Bronchial epithelial cell (primary cell): ENCODE data around the gene TAF11L8. TPM values are rescaled to one million over a fixed set of nuclear protein-coding genes. Genes with fewer than 3 reads are reported as not detected.
"Not testable (repeated sequence)": the region's sequence is repeated elsewhere in the genome, so short reads cannot be mapped to it uniquely, and the experiment has no call there.

Experiments used
- DNase-seq: peaks from one replicate; pipeline ENCODE4 v3.0.0-alpha.2; 2010; ENCODE audit warnings: low read depth
- FAIRE-seq: peaks from 2 replicates; lab custom pipeline; 2011; peaks lifted over from hg19 to GRCh38; lab: Jason Lieb, UNC
- H3K27me3 ChIP-seq: 2 replicates; pipeline ENCODE4 v1.5.1; 2011; ENCODE audit warnings: low read length; ENCODE audit not compliant: control insufficient read depth, insufficient read depth
- H3K36me3 ChIP-seq: 2 replicates; pipeline ENCODE4 v1.5.1; 2011; ENCODE audit warnings: low read length; ENCODE audit not compliant: control insufficient read depth, insufficient read depth
- H3K4me3 ChIP-seq: 2 replicates; pipeline ENCODE4 v1.5.1; 2011; ENCODE audit warnings: mild to moderate bottlenecking, low read depth, low read length, control low read depth
- total RNA-seq: library from RNA; depleted of rRNA; stranded (reverse); fragments of >200 nt; gene quantifications from 2 replicates; pipeline ENCODE4 v1.2.1, GENCODE V29; 2014
- TF ChIP-seq, protein P1 (sequence below): IDR thresholded peaks from 2 replicates; pipeline ENCODE4 v1.5.1; 2011; ENCODE audit warnings: mild to moderate bottlenecking, moderate library complexity, low read length, control low read depth, inconsistent platforms; ENCODE audit not compliant: insufficient read depth, severe bottlenecking

TAF11L8 gene
- total RNA-seq, 1 donor from 2014 or later, result not detected

DNA sequence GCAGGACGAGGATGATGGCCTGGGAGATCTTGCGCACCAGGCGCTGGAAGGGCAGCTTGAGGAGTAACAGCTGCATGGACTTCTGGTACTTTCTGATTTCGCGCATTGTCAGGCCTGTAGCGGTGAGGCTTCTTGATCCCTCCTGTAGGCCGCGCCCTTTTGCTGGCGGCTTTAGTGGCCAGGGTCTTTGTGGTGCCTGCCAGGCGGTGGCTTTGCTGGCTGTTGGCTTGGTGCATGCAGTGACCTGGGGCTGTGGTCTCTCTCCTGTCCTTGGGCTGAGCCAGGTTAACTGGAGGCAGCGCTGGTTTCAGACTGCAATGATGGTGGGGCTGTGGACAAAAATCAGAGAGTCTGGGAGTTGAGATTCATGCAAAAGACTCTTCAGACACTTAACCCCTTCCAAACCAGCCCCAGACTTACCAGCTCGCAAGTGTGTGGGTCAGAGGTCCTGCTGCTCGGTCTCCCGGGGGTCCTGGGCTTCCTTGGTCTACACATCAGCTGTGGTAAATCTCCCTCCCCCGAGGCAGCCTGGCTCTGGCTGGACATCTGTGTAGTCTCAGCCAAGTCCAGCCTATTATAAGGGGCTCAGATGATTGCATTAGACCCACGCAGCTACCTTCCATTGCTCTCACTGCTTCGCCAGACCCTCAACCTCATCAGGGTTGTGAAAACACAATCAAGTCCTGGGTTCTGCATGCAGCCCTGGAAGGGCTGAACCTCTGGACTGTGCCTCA lies 24.3 kb upstream of the TAF11L8 start:
- Histone ChIP-seq H3K4me3 (no peak overlapping the region), H3K27me3 (no peaks in the 10 kb centered on the region), H3K36me3 (no peaks in the 10 kb centered on the region)
- FAIRE-seq (no peak), DNase-seq (no peak)
- TF ChIP-seq, protein P1, sequence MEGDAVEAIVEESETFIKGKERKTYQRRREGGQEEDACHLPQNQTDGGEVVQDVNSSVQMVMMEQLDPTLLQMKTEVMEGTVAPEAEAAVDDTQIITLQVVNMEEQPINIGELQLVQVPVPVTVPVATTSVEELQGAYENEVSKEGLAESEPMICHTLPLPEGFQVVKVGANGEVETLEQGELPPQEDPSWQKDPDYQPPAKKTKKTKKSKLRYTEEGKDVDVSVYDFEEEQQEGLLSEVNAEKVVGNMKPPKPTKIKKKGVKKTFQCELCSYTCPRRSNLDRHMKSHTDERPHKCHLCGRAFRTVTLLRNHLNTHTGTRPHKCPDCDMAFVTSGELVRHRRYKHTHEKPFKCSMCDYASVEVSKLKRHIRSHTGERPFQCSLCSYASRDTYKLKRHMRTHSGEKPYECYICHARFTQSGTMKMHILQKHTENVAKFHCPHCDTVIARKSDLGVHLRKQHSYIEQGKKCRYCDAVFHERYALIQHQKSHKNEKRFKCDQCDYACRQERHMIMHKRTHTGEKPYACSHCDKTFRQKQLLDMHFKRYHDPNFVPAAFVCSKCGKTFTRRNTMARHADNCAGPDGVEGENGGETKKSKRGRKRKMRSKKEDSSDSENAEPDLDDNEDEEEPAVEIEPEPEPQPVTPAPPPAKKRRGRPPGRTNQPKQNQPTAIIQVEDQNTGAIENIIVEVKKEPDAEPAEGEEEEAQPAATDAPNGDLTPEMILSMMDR, result no peak

DNA sequence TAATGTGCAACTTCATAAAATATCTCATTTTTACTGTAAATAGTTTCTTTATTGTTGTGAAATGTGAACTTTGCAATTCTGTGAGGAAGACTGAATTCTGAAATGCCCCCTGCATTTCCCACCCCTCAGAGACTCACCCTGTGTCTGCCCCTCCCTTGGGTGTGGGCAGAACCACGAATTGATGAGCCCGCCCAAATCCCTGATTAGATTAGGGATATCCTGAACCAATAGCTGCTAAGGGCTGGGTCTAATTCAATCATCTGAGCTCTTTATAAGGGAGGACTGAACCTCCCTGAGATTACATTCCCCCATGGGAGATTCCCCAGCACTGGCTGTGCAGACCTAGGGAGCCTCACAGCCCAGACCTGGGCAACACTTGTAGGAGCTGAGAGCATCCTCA lies 19.3 kb upstream of the TAF11L8 start, which contains the start of gene TAF11L12:
Gene TAF11L12, plus strand, starts transcription at position 301 of the 400 bp plus-strand sequence.
- H3K4me3 ChIP-seq, H3K36me3 ChIP-seq, H3K27me3 ChIP-seq, DNase-seq, FAIRE-seq: not testable (repeated sequence)

DNA sequence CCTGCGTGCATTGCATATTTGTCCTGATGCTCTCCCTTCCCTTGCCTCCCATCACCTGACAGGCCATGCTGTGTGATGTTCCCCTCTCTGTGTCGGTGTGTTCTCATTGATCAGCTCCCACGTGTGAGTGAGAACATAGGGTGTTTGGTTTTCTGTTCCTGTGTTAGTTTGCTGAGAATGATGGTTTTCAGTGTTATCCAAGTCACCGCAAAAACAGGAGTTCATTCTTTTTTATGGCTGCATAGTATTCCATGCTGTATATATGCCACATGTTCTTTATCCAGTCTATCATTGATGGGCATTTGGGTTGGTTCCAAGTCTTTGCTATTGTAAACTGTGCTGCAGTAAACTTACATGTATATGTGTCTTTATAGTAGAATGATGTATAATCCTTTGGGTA lies 16.7 kb upstream of the TAF11L8 start:
- not testable (repeated sequence) for H3K36me3 ChIP-seq, H3K4me3 ChIP-seq, DNase-seq, FAIRE-seq, H3K27me3 ChIP-seq

DNA sequence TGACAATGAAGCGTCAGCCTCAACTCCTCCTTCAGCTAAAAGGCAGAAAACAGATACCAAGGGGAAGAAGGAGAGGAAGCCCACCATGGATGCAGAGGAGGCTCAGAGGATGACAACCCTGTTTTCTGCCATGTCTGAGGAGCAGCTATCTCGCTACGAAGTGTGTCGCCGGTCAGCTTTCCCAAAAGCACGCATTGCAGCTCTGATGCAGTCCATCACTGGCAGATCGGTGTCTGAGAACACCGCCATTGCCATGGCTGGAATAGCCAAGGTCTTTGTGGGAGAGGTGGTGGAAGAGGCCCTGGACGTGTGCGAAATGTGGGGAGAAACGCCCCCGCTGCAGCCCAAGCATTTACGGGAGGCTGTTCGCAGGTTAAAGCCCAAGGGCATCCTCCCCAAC lies 14.2 kb upstream of the TAF11L8 start:
- Histone ChIP-seq H3K4me3 (no peak overlapping the region), H3K36me3 (no peaks in the 10 kb centered on the region), H3K27me3 (no peaks in the 10 kb centered on the region)
- FAIRE-seq (no peak), DNase-seq (no peak)
- TF ChIP-seq, protein P1, result no peak

DNA sequence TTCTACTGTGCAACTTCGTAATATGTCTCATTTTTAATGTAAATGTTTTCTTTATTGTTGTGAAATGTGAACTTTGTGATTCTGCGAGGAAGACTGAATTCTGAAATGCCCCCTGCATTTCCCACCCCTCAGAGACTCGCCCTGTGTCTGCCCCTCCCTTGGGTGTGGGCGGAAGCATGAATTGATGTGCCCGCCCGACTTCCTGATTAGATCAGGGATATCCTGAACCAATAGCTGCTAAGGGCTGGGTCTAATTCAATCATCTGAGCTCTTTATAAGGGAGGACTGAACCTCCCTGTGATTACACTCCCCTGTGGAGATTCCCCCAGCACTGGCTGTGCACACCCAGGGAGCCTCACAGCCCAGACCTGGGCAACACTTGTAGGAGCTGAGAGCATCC lies 13.1 kb upstream of the TAF11L8 start, which contains the start of gene TAF11L11:
Gene TAF11L11, plus strand, starts transcription at position 304 of the 400 bp plus-strand sequence.
- not testable (repeated sequence) for H3K27me3 ChIP-seq, DNase-seq, H3K36me3 ChIP-seq, FAIRE-seq, H3K4me3 ChIP-seq

DNA sequence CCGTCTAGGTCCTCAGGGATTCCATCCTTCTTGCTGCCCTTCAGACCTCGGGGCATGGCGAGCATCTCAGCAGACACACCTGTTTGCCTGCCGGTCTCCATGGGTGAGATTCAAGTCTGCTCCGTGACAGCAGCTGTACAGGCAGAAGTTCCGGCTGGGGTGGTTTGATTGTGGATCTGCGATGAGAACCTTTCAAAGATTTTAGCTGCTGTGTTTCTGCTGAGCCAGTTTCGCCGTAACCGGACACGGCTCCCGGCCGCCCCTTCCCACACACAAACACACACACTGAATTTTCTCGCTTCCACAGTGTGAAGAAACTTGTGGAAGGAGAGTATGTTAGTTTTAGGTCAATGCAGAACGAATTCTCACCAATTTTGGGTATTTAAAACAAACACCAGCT lies 7.0 kb upstream of the TAF11L8 start, which contains the start of gene TAF11L10:
Gene TAF11L10, minus strand, starts transcription at position 101 of the 400 bp plus-strand sequence.
- not testable (repeated sequence) for H3K27me3 ChIP-seq, H3K4me3 ChIP-seq, DNase-seq, H3K36me3 ChIP-seq, FAIRE-seq

DNA sequence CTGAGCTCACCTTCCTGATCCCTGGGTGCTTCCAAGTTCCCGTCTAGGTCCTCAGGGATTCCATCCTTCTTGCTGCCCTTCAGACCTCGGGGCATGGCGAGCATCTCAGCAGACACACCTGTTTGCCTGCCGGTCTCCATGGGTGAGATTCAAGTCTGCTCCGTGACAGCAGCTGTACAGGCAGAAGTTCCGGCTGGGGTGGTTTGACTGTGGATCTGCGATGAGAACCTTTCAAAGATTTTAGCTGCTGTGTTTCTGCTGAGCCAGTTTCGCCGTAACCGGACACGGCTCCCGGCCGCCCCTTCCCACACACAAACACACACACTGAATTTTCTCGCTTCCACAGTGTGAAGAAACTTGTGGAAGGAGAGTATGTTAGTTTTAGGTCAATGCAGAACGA lies 3.5 kb upstream of the TAF11L8 start, which contains the start of gene TAF11L9:
Gene TAF11L9, minus strand, starts transcription at position 140 of the 400 bp plus-strand sequence.
- not testable (repeated sequence) for FAIRE-seq

DNA sequence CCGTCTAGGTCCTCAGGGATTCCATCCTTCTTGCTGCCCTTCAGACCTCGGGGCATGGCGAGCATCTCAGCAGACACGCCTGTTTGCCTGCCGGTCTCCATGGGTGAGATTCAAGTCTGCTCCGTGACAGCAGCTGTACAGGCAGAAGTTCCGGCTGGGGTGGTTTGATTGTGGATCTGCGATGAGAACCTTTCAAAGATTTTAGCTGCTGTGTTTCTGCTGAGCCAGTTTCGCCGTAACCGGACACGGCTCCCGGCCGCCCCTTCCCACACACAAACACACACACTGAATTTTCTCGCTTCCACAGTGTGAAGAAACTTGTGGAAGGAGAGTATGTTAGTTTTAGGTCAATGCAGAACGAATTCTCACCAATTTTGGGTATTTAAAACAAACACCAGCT lies 5.1 kb downstream of the TAF11L8 start, which contains the start of gene TAF11L7:
Gene TAF11L7, minus strand, starts transcription at position 101 of the 400 bp plus-strand sequence.
- H3K36me3 ChIP-seq, FAIRE-seq, H3K4me3 ChIP-seq, DNase-seq, H3K27me3 ChIP-seq: not testable (repeated sequence)

More for the DNA sequence above, 3.5 kb upstream of the TAF11L8 start, which contains the start of gene TAF11L9:
- DNase-seq, H3K4me3 ChIP-seq, H3K36me3 ChIP-seq, H3K27me3 ChIP-seq: not testable (repeated sequence)

Other genes with a start within 250 kb of the TAF11L8 start
- not detected in 2 replicates for gene TAF11L2, start 92.7 kb downstream of the TAF11L8 start, total RNA-seq
- not detected in 2 replicates for gene TAF11L3, start 72.6 kb downstream of the TAF11L8 start, total RNA-seq
- gene TAF11L4, start 69.2 kb downstream of the TAF11L8 start, total RNA-seq, result not detected in 2 replicates
- not detected in 2 replicates for gene TAF11L5, start 65.7 kb downstream of the TAF11L8 start, total RNA-seq
- not detected in 2 replicates for gene TAF11L6, start 62.3 kb downstream of the TAF11L8 start, total RNA-seq
- not detected in 2 replicates for gene TAF11L7, start 5.2 kb downstream of the TAF11L8 start, total RNA-seq
- gene TAF11L9, start 3.4 kb upstream of the TAF11L8 start, total RNA-seq, result not detected in 2 replicates
- gene TAF11L10, start 6.9 kb upstream of the TAF11L8 start, total RNA-seq, result not detected in 2 replicates
- not detected in 2 replicates for gene TAF11L11, start 13.2 kb upstream of the TAF11L8 start, total RNA-seq
- gene TAF11L12, start 19.4 kb upstream of the TAF11L8 start, total RNA-seq, result 0.26 TPM in 1 of 2 replicates, not detected in the other
- not detected in 2 replicates for gene TAF11L13, start 41.1 kb upstream of the TAF11L8 start, total RNA-seq
- gene TAF11L14, start 43.5 kb upstream of the TAF11L8 start, total RNA-seq, result not detected in 2 replicates